Keratinocyte (primary cell): ENCODE measurements around the gene WDR1.

ENCODE experiments used
- EZH2 ChIP-seq: IDR thresholded peaks from one replicate; pipeline ENCODE4 v1.6.1; 2012; ENCODE audit warnings: inconsistent platforms, mild to moderate bottlenecking, low read length, moderate library complexity
- TF ChIP-seq, protein P1 (sequence below), 3 experiments: IDR thresholded peaks in 1 of 3; conservative IDR thresholded peaks in 1 of 3; optimal IDR thresholded peaks in 1 of 3; 2 replicates in 2 of 3; 3 replicates in 1 of 3; pipeline versions ENCODE3 to v1.5.1; 2011; ENCODE audit warnings: low read length in 3 of 3, mild to moderate bottlenecking in 3 of 3, moderate library complexity in 2 of 3, control low read depth in 1 of 3, inconsistent platforms in 1 of 3; ENCODE audit not compliant: insufficient read depth in 2 of 3; ENCODE audit errors: extremely low read depth in 1 of 3

GRCh38 chr4:10105920-10106319, 10.7 kb downstream of the WDR1 start:
- TF ChIP-seq, protein P1, sequence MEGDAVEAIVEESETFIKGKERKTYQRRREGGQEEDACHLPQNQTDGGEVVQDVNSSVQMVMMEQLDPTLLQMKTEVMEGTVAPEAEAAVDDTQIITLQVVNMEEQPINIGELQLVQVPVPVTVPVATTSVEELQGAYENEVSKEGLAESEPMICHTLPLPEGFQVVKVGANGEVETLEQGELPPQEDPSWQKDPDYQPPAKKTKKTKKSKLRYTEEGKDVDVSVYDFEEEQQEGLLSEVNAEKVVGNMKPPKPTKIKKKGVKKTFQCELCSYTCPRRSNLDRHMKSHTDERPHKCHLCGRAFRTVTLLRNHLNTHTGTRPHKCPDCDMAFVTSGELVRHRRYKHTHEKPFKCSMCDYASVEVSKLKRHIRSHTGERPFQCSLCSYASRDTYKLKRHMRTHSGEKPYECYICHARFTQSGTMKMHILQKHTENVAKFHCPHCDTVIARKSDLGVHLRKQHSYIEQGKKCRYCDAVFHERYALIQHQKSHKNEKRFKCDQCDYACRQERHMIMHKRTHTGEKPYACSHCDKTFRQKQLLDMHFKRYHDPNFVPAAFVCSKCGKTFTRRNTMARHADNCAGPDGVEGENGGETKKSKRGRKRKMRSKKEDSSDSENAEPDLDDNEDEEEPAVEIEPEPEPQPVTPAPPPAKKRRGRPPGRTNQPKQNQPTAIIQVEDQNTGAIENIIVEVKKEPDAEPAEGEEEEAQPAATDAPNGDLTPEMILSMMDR (optimal IDR thresholded peaks at IDR 0.05 in 1 of 3, IDR thresholded peaks at IDR 0.05 in 1 of 3, conservative IDR thresholded peaks at IDR 0.05 in 1 of 3; ENCODE audit: extremely low read depth in 1 of 3, insufficient read depth in 2 of 3, low read length in 3 of 3) = no peak
- no peak for TF ChIP-seq EZH2
